ENCODE measurements around the gene ARRB1. TPM values are rescaled to one million over a fixed set of nuclear protein-coding genes. Genes with fewer than 3 reads are reported as not detected.

Gene ARRB1
- polyA plus RNA-seq, 2 donors: 4.9 to 5.0 TPM

GRCh38 chr11:75283391-75283931 lies 68.0 kb downstream of the ARRB1 start:
- Histone ChIP-seq H3K4me3 (ENCODE audit: low read depth in 1 of 2, low read length in 2 of 2) (no peak overlapping the region), H3K4me1 (ENCODE audit: control insufficient read depth in 2 of 2, insufficient read depth in 2 of 2, low read length in 1 of 2) (peaks cover 0 to 2% of the 10 kb centered on the region in 2 donors), H3K36me3 (ENCODE audit: control insufficient read depth in 2 of 2, insufficient read depth in 2 of 2, low read length in 1 of 2) (peaks cover 3 to 19% of the 10 kb centered on the region in 2 donors), H3K27me3 (ENCODE audit: control insufficient read depth in 1 of 2, insufficient read depth in 2 of 2, low read length in 2 of 2) (no peaks in the 10 kb centered on the region), H3K27ac (ENCODE audit: low read depth in 2 of 2, low read length in 1 of 2) (no peak overlapping the region), H3K9me3 (ENCODE audit: control insufficient read depth in 2 of 2, insufficient read depth in 1 of 2, low read depth in 1 of 2, low read length in 1 of 2) (no peaks in the 10 kb centered on the region)
- 87 to 89% methylated on average over 15 to 16 of the region's 16 CpGs for WGBS, 2 donors

- 87 to 89% methylated on average over 10 of the region's 10 CpGs for WGBS, 2 donors
- Histone ChIP-seq H3K4me3 (ENCODE audit: low read depth in 1 of 2, low read length in 2 of 2) (no peak overlapping the region), H3K9me3 (ENCODE audit: control insufficient read depth in 2 of 2, insufficient read depth in 1 of 2, low read depth in 1 of 2, low read length in 1 of 2) (no peaks in the 10 kb centered on the region), H3K4me1 (ENCODE audit: control insufficient read depth in 2 of 2, insufficient read depth in 2 of 2, low read length in 1 of 2) (peaks cover 0 to 2% of the 10 kb centered on the region in 2 donors), H3K36me3 (ENCODE audit: control insufficient read depth in 2 of 2, insufficient read depth in 2 of 2, low read length in 1 of 2) (peaks cover 3 to 27% of the 10 kb centered on the region in 2 donors), H3K27ac (ENCODE audit: low read depth in 2 of 2, low read length in 1 of 2) (peak overlapping the region in 1 of 2 donors; percentile 7), H3K27me3 (ENCODE audit: control insufficient read depth in 1 of 2, insufficient read depth in 2 of 2, low read length in 2 of 2) (no peaks in the 10 kb centered on the region)
Measured at GRCh38 chr11:75281469-75282095, 69.9 kb downstream of the ARRB1 start.

GRCh38 chr11:75280770-75281468 lies 70.5 kb downstream of the ARRB1 start:
- Histone ChIP-seq H3K36me3 (ENCODE audit: control insufficient read depth in 2 of 2, insufficient read depth in 2 of 2, low read length in 1 of 2) (peaks cover 3 to 26% of the 10 kb centered on the region in 2 donors), H3K4me3 (ENCODE audit: low read depth in 1 of 2, low read length in 2 of 2) (no peak overlapping the region), H3K4me1 (ENCODE audit: control insufficient read depth in 2 of 2, insufficient read depth in 2 of 2, low read length in 1 of 2) (peaks cover 0 to 2% of the 10 kb centered on the region in 2 donors), H3K9me3 (ENCODE audit: control insufficient read depth in 2 of 2, insufficient read depth in 1 of 2, low read depth in 1 of 2, low read length in 1 of 2) (no peaks in the 10 kb centered on the region), H3K27me3 (ENCODE audit: control insufficient read depth in 1 of 2, insufficient read depth in 2 of 2, low read length in 2 of 2) (no peaks in the 10 kb centered on the region), H3K27ac (ENCODE audit: low read depth in 2 of 2, low read length in 1 of 2) (no peak overlapping the region)
- WGBS, 2 donors: 78 to 79% methylated on average over 15 of the region's 15 CpGs

GRCh38 chr11:75280227-75280701 lies 71.2 kb downstream of the ARRB1 start:
- 24 to 26% methylated on average over 9 of the region's 9 CpGs for WGBS, 2 donors
- H3K27ac ChIP-seq (ENCODE audit: low read depth in 2 of 2, low read length in 1 of 2): no peak overlapping the region
- H3K4me1 ChIP-seq (ENCODE audit: control insufficient read depth in 2 of 2, insufficient read depth in 2 of 2, low read length in 1 of 2): peaks cover 0 to 2% of the 10 kb centered on the region in 2 donors
- H3K36me3 ChIP-seq (ENCODE audit: control insufficient read depth in 2 of 2, insufficient read depth in 2 of 2, low read length in 1 of 2): peaks cover 0 to 23% of the 10 kb centered on the region in 2 donors
- no peaks in the 10 kb centered on the region for H3K9me3 ChIP-seq (ENCODE audit: control insufficient read depth in 2 of 2, insufficient read depth in 1 of 2, low read depth in 1 of 2, low read length in 1 of 2)
- H3K27me3 ChIP-seq (ENCODE audit: control insufficient read depth in 1 of 2, insufficient read depth in 2 of 2, low read length in 2 of 2): no peaks in the 10 kb centered on the region
- no peak overlapping the region for H3K4me3 ChIP-seq (ENCODE audit: low read depth in 1 of 2, low read length in 2 of 2)

GRCh38 chr11:75279273-75279672 lies 72.2 kb downstream of the ARRB1 start:
- Histone ChIP-seq H3K36me3 (ENCODE audit: control insufficient read depth in 2 of 2, insufficient read depth in 2 of 2, low read length in 1 of 2) (peaks cover 0 to 23% of the 10 kb centered on the region in 2 donors), H3K4me3 (ENCODE audit: low read depth in 1 of 2, low read length in 2 of 2) (no peak overlapping the region), H3K4me1 (ENCODE audit: control insufficient read depth in 2 of 2, insufficient read depth in 2 of 2, low read length in 1 of 2) (no peaks in the 10 kb centered on the region), H3K27ac (ENCODE audit: low read depth in 2 of 2, low read length in 1 of 2) (no peak overlapping the region), H3K27me3 (ENCODE audit: control insufficient read depth in 1 of 2, insufficient read depth in 2 of 2, low read length in 2 of 2) (no peaks in the 10 kb centered on the region), H3K9me3 (ENCODE audit: control insufficient read depth in 2 of 2, insufficient read depth in 1 of 2, low read depth in 1 of 2, low read length in 1 of 2) (no peaks in the 10 kb centered on the region)
- WGBS, 2 donors: 84 to 85% methylated on average over 5 of the region's 5 CpGs

- Histone ChIP-seq H3K4me1 (ENCODE audit: control insufficient read depth in 2 of 2, insufficient read depth in 2 of 2, low read length in 1 of 2) (no peaks in the 10 kb centered on the region), H3K9me3 (ENCODE audit: control insufficient read depth in 2 of 2, insufficient read depth in 1 of 2, low read depth in 1 of 2, low read length in 1 of 2) (no peaks in the 10 kb centered on the region), H3K36me3 (ENCODE audit: control insufficient read depth in 2 of 2, insufficient read depth in 2 of 2, low read length in 1 of 2) (peaks cover under 1 to 29% of the 10 kb centered on the region in 2 donors), H3K4me3 (ENCODE audit: low read depth in 1 of 2, low read length in 2 of 2) (no peak overlapping the region), H3K27me3 (ENCODE audit: control insufficient read depth in 1 of 2, insufficient read depth in 2 of 2, low read length in 2 of 2) (no peaks in the 10 kb centered on the region), H3K27ac (ENCODE audit: low read depth in 2 of 2, low read length in 1 of 2) (no peak overlapping the region)
- 81 to 83% methylated on average over 13 of the region's 13 CpGs for WGBS, 2 donors
Measured at GRCh38 chr11:75277991-75278790, 73.3 kb downstream of the ARRB1 start.

GRCh38 chr11:75277211-75277805 lies 74.2 kb downstream of the ARRB1 start:
- no peak overlapping the region for H3K27ac ChIP-seq (ENCODE audit: low read depth in 2 of 2, low read length in 1 of 2)
- no peaks in the 10 kb centered on the region for H3K9me3 ChIP-seq (ENCODE audit: control insufficient read depth in 2 of 2, insufficient read depth in 1 of 2, low read depth in 1 of 2, low read length in 1 of 2)
- no peak overlapping the region for H3K4me3 ChIP-seq (ENCODE audit: low read depth in 1 of 2, low read length in 2 of 2)
- 94 to 95% methylated on average over 11 of the region's 11 CpGs for WGBS, 2 donors
- H3K4me1 ChIP-seq (ENCODE audit: control insufficient read depth in 2 of 2, insufficient read depth in 2 of 2, low read length in 1 of 2): no peaks in the 10 kb centered on the region
- H3K27me3 ChIP-seq (ENCODE audit: control insufficient read depth in 1 of 2, insufficient read depth in 2 of 2, low read length in 2 of 2): no peaks in the 10 kb centered on the region
- H3K36me3 ChIP-seq (ENCODE audit: control insufficient read depth in 2 of 2, insufficient read depth in 2 of 2, low read length in 1 of 2): peaks cover 4 to 27% of the 10 kb centered on the region in 2 donors

GRCh38 chr11:75276686-75277085 lies 74.8 kb downstream of the ARRB1 start:
- no peak overlapping the region for H3K27ac ChIP-seq (ENCODE audit: low read depth in 2 of 2, low read length in 1 of 2)
- WGBS, 2 donors: 81 to 84% methylated on average over 6 of the region's 6 CpGs
- H3K4me1 ChIP-seq (ENCODE audit: control insufficient read depth in 2 of 2, insufficient read depth in 2 of 2, low read length in 1 of 2): no peaks in the 10 kb centered on the region
- H3K9me3 ChIP-seq (ENCODE audit: control insufficient read depth in 2 of 2, insufficient read depth in 1 of 2, low read depth in 1 of 2, low read length in 1 of 2): no peaks in the 10 kb centered on the region
- peaks cover 4 to 26% of the 10 kb centered on the region in 2 donors for H3K36me3 ChIP-seq (ENCODE audit: control insufficient read depth in 2 of 2, insufficient read depth in 2 of 2, low read length in 1 of 2)
- no peak overlapping the region for H3K4me3 ChIP-seq (ENCODE audit: low read depth in 1 of 2, low read length in 2 of 2)
- H3K27me3 ChIP-seq (ENCODE audit: control insufficient read depth in 1 of 2, insufficient read depth in 2 of 2, low read length in 2 of 2): no peaks in the 10 kb centered on the region

- no peaks in the 10 kb centered on the region for H3K4me1 ChIP-seq (ENCODE audit: control insufficient read depth in 2 of 2, insufficient read depth in 2 of 2, low read length in 1 of 2)
- 59 to 81% methylated on average over 2 of the region's 2 CpGs for WGBS, 2 donors
- no peaks in the 10 kb centered on the region for H3K27me3 ChIP-seq (ENCODE audit: control insufficient read depth in 1 of 2, insufficient read depth in 2 of 2, low read length in 2 of 2)
- no peak overlapping the region for H3K4me3 ChIP-seq (ENCODE audit: low read depth in 1 of 2, low read length in 2 of 2)
- H3K36me3 ChIP-seq (ENCODE audit: control insufficient read depth in 2 of 2, insufficient read depth in 2 of 2, low read length in 1 of 2): peaks cover 4 to 21% of the 10 kb centered on the region in 2 donors
- peak overlapping the region in 1 of 2 donors; percentile 37 for H3K27ac ChIP-seq (ENCODE audit: low read depth in 2 of 2, low read length in 1 of 2)
- H3K9me3 ChIP-seq (ENCODE audit: control insufficient read depth in 2 of 2, insufficient read depth in 1 of 2, low read depth in 1 of 2, low read length in 1 of 2): no peaks in the 10 kb centered on the region
Measured at GRCh38 chr11:75276186-75276585, 75.3 kb downstream of the ARRB1 start.
